OCI-LY3 (cell line): Measurements from ENCODE around the gene WWTR1.

Experiments used
- H2AFZ ChIP-seq: fragments of 200-600, 300-600 bp; shearing (Covaris generic); 2 replicates; pipeline ENCODE4 v1.6.0; 2014; ENCODE audit warnings: antibody characterized with exemption, low read depth, low read length
- H3K27ac ChIP-seq: fragments of 200-600, 300-600 bp; sonication (generic); 2 replicates; pipeline ENCODE4 v1.5.1; 2014; ENCODE audit warnings: mild to moderate bottlenecking, low read length, moderate library complexity, mixed read lengths
- H3K27me3 ChIP-seq: fragments of 200-600, 300-600 bp; sonication (generic); 2 replicates; pipeline ENCODE4 v1.6.1; 2014; ENCODE audit warnings: low read depth, low read length, mixed read lengths
- H3K36me3 ChIP-seq: fragments of 200-600, 300-600 bp; sonication (generic); replicated peaks from 2 replicates; pipeline ENCODE3; 2014; ENCODE audit warnings: low read depth, low read length, mixed read lengths
- H3K4me1 ChIP-seq: fragments of 300-600, 200-600 bp; sonication (generic); 2 replicates; pipeline ENCODE4 v1.6.1; 2014; ENCODE audit warnings: low read length, mixed read lengths
- H3K4me2 ChIP-seq: fragments of 200-600, 300-600 bp; sonication (generic); 2 replicates; pipeline ENCODE4 v1.6.1; 2014; ENCODE audit warnings: low read length, mixed read lengths
- H3K4me3 ChIP-seq: fragments of 300-600, 200-600 bp; sonication (generic); 2 replicates; pipeline ENCODE4 v1.5.1; 2014; ENCODE audit warnings: antibody characterized with exemption, mild to moderate bottlenecking, low read length, moderate library complexity
- H3K79me2 ChIP-seq: fragments of 300-600, 200-600 bp; shearing (Covaris generic); 2 replicates; pipeline ENCODE4 v1.6.1; 2014; ENCODE audit warnings: mild to moderate bottlenecking, low read length, mixed read lengths
- H3K9ac ChIP-seq: fragments of 300-600, 200-600 bp; shearing (Covaris generic); 2 replicates; pipeline ENCODE4 v1.6.0; 2014; ENCODE audit warnings: mild to moderate bottlenecking, low read length, moderate library complexity
- H3K9me3 ChIP-seq: fragments of 200-600, 300-600 bp; shearing (Covaris generic); 2 replicates; pipeline ENCODE4 v1.6.1; 2014; ENCODE audit warnings: low read length, mixed read lengths; ENCODE audit not compliant: insufficient read depth
- H4K20me1 ChIP-seq: fragments of 200-600, 300-600 bp; sonication (generic); 2 replicates; pipeline ENCODE4 v1.6.1; 2016; ENCODE audit warnings: low read length, mixed read lengths; ENCODE audit not compliant: insufficient read depth
- CTCF ChIP-seq: fragments of 200-600, 300-600 bp; sonication (generic); IDR thresholded peaks from 2 replicates; pipeline ENCODE4 v1.5.1; 2014; ENCODE audit warnings: antibody characterized with exemption, low read length, low read depth
- EZH2phosphoT487 ChIP-seq: fragments of 200-600 bp; shearing (Covaris generic); IDR thresholded peaks from 2 replicates; pipeline ENCODE4 v1.6.1; 2018; ENCODE audit warnings: antibody characterized with exemption, mixed run types, low read depth

The WWTR1 gene

GRCh38 chr3:149590691-149591441 is 67.0 kb downstream of the WWTR1 start:
- Histone ChIP-seq H3K27ac (no peak overlapping the region), H3K4me3 (no peak overlapping the region)

GRCh38 chr3:149589332-149589731 is 68.5 kb downstream of the WWTR1 start:
- Histone ChIP-seq H3K27ac (no peak overlapping the region), H3K9ac (no peak overlapping the region), H3K36me3 (no peaks in the 10 kb centered on the region), H4K20me1 (no peaks in the 10 kb centered on the region), H3K4me2 (no peak overlapping the region), H3K9me3 (no peaks in the 10 kb centered on the region), H3K4me1 (peaks cover 4% of the 10 kb centered on the region; the same call in 1 of the 2 replicates), H3K79me2 (no peaks in the 10 kb centered on the region), H3K4me3 (no peak overlapping the region), H3K27me3 (peaks cover 10% of the 10 kb centered on the region; the same call in 1 of the 2 replicates), H2AFZ (no peak overlapping the region)
- TF ChIP-seq EZH2phosphoT487, result no peak
- no peak for TF ChIP-seq CTCF

More at GRCh38 chr3:149590691-149591441, 67.0 kb downstream of the WWTR1 start:
- peaks cover 10% of the 10 kb centered on the region; the same call in 1 of the 2 replicates for H3K27me3 ChIP-seq
- no peaks in the 10 kb centered on the region for H4K20me1 ChIP-seq
- no peaks in the 10 kb centered on the region for H3K9me3 ChIP-seq
- no peaks in the 10 kb centered on the region for H3K4me1 ChIP-seq
- no peak overlapping the region for H2AFZ ChIP-seq
- H3K79me2 ChIP-seq, result no peaks in the 10 kb centered on the region
- H3K36me3 ChIP-seq, result no peaks in the 10 kb centered on the region
- H3K9ac ChIP-seq, result no peak overlapping the region
- H3K4me2 ChIP-seq, result no peak overlapping the region
- TF ChIP-seq CTCF (no peak), EZH2phosphoT487 (no peak)

GRCh38 chr3:149588909-149589308 is 68.9 kb downstream of the WWTR1 start:
- H3K9ac ChIP-seq, result no peak overlapping the region
- H4K20me1 ChIP-seq, result no peaks in the 10 kb centered on the region
- TF ChIP-seq EZH2phosphoT487, result no peak
- no peak for TF ChIP-seq CTCF
- no peak overlapping the region for H3K27ac ChIP-seq
- H2AFZ ChIP-seq, result no peak overlapping the region
- no peaks in the 10 kb centered on the region for H3K79me2 ChIP-seq
- H3K4me3 ChIP-seq, result no peak overlapping the region
- peaks cover 4% of the 10 kb centered on the region; the same call in 1 of the 2 replicates for H3K4me1 ChIP-seq
- H3K27me3 ChIP-seq, result peaks cover 10% of the 10 kb centered on the region; the same call in 1 of the 2 replicates
- no peaks in the 10 kb centered on the region for H3K9me3 ChIP-seq
- no peak overlapping the region for H3K4me2 ChIP-seq
- no peaks in the 10 kb centered on the region for H3K36me3 ChIP-seq

DNA sequence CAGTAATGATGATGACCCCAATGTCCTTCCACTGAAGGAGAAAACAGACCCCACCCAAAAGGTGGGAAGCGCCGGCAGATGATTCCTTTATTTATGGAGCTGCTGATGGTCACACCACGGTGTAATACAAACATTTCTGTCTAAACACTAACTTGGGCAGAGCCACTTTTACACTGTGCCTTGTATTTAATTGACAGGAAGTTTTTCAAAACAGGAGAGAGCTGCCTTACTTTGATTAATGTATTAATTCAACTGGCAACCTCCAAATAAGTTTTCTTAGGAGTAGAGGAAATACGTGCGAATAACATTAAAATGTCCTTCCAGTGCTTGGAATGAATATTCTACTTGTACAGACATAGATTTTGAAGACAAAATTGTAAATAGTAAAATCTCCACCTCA is 70.4 kb downstream of the WWTR1 start:
- TF ChIP-seq EZH2phosphoT487 (no peak), CTCF (no peak)
- H3K4me3 ChIP-seq, result no peak overlapping the region
- H3K27ac ChIP-seq, result no peak overlapping the region
- H3K4me1 ChIP-seq, result peaks cover 4% of the 10 kb centered on the region; the same call in 1 of the 2 replicates
- no peaks in the 10 kb centered on the region for H4K20me1 ChIP-seq
- no peak overlapping the region for H3K9ac ChIP-seq
- peaks cover 7% of the 10 kb centered on the region; the same call in 1 of the 2 replicates for H3K27me3 ChIP-seq
- no peaks in the 10 kb centered on the region for H3K79me2 ChIP-seq
- H3K9me3 ChIP-seq, result no peaks in the 10 kb centered on the region
- H3K4me2 ChIP-seq, result no peak overlapping the region
- H2AFZ ChIP-seq, result no peak overlapping the region
- no peaks in the 10 kb centered on the region for H3K36me3 ChIP-seq
